Kidney epithelial cell (primary cell): ENCODE results near the gene GFI1B. TPM values are rescaled to one million over a fixed set of nuclear protein-coding genes. Genes with fewer than 3 reads are reported as not detected.

Source experiments
- DNase-seq: peaks from one replicate; pipeline ENCODE4 v3.0.0-alpha.2; 2010; ENCODE audit warnings: low read depth
- H3K27me3 ChIP-seq: 2 replicates; pipeline ENCODE4 v1.6.0; 2011; ENCODE audit warnings: low read length; ENCODE audit not compliant: control insufficient read depth, insufficient read depth
- H3K36me3 ChIP-seq: 2 replicates; pipeline ENCODE4 v1.5.1; 2011; ENCODE audit warnings: low read length; ENCODE audit not compliant: control insufficient read depth, insufficient read depth
- H3K4me3 ChIP-seq: 2 replicates; pipeline ENCODE4 v1.5.1; 2011; ENCODE audit warnings: low read depth, mild to moderate bottlenecking, control low read depth, low read length
- total RNA-seq: library from RNA; depleted of rRNA; stranded (reverse); fragments of >200 nt; gene quantifications from 2 replicates; pipeline ENCODE4 v1.2.3, GENCODE V29; 2015
- TF ChIP-seq, protein P1 (sequence below): IDR thresholded peaks from 2 replicates; pipeline ENCODE4 v1.5.1; 2011; ENCODE audit warnings: mild to moderate bottlenecking, moderate library complexity, low read length, control low read depth, inconsistent platforms; ENCODE audit not compliant: insufficient read depth, poor library complexity, severe bottlenecking

GFI1B gene
- total RNA-seq, 1 donor from 2014 or later, result not detected

DNA sequence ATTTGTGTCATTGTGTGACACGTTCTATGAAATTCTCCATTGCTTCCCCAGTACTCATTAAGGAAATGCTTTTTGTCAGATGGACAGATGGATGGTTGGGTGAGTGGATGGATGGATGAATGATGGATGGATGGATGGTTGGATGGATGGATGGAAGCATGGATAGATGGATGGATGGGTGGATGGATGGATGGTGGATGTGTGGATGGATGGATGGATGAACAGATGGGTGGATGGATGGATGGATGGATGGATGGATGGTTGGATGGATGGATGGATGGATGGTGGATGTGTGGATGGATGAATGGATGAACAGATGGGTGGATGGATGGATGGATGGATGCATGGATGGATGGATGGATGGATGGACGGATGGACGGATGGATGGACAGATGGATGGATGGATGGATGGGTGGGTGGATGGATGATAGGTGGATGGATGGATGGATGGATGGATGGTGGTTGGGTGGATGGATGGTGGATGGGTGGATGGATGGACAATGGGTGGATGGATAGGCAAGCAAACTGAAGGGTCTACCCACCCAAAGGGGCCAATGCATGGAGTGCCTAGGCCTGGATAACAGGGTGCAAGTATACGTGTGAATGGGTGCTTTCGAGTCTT is 28.3 kb downstream of the GFI1B start:
- Histone ChIP-seq H3K27me3 (peaks cover 19% of the 10 kb centered on the region), H3K36me3 (no peaks in the 10 kb centered on the region), H3K4me3 (no peak overlapping the region)
- TF ChIP-seq, protein P1, sequence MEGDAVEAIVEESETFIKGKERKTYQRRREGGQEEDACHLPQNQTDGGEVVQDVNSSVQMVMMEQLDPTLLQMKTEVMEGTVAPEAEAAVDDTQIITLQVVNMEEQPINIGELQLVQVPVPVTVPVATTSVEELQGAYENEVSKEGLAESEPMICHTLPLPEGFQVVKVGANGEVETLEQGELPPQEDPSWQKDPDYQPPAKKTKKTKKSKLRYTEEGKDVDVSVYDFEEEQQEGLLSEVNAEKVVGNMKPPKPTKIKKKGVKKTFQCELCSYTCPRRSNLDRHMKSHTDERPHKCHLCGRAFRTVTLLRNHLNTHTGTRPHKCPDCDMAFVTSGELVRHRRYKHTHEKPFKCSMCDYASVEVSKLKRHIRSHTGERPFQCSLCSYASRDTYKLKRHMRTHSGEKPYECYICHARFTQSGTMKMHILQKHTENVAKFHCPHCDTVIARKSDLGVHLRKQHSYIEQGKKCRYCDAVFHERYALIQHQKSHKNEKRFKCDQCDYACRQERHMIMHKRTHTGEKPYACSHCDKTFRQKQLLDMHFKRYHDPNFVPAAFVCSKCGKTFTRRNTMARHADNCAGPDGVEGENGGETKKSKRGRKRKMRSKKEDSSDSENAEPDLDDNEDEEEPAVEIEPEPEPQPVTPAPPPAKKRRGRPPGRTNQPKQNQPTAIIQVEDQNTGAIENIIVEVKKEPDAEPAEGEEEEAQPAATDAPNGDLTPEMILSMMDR, result no peak
- no peak for DNase-seq

GRCh38 chr9:133008406-133008805 is 29.9 kb downstream of the GFI1B start:
- no peak for DNase-seq
- TF ChIP-seq, protein P1, result no peak
- no peaks in the 10 kb centered on the region for H3K36me3 ChIP-seq
- H3K27me3 ChIP-seq, result peaks cover 7% of the 10 kb centered on the region
- no peak overlapping the region for H3K4me3 ChIP-seq

- no peaks in the 10 kb centered on the region for H3K36me3 ChIP-seq
- H3K4me3 ChIP-seq, result no peak overlapping the region
- TF ChIP-seq, protein P1, result no peak
- no peak for DNase-seq
- peaks cover 5% of the 10 kb centered on the region for H3K27me3 ChIP-seq
Observed at GRCh38 chr9:133008824-133009223, 30.3 kb downstream of the GFI1B start.

DNA sequence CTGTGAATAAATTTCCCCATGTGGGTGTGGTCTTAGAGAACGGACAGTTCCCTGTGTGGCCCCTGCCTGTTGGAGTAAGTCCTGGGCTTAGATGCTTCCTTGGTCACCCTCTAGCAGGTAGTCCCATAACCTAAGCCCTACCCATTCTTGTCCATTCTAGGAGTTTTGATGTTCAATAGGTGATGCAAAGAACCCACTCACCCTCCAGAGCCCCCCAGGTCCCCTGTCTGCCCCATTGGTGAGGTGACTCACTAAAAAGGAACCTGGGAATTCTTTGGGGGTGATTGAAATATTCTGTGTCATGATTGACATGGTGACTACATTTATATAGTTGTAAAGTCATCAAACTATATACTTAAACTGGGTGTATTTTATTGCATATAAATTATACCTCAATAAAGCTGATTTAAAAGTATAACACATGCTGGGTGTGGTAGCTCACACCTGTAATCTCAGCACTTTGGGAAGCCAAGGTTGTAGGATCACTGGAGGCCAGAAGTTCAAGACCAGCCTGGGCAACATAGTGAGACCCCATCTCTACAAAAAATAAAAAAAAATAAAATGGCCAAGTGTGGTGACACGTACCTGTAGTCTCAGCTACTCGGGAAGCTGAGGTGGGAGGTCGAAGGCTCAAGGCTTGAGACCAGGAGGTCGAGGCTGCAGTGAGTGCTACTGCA is 31.6 kb downstream of the GFI1B start:
- no peak for DNase-seq
- Histone ChIP-seq H3K27me3 (peaks cover 2% of the 10 kb centered on the region), H3K36me3 (no peaks in the 10 kb centered on the region), H3K4me3 (no peak overlapping the region)
- TF ChIP-seq, protein P1, result no peak

- H3K27me3 ChIP-seq, result no peaks in the 10 kb centered on the region
- TF ChIP-seq, protein P1, result no peak
- DNase-seq, result no peak
- no peak overlapping the region for H3K4me3 ChIP-seq
- H3K36me3 ChIP-seq, result no peaks in the 10 kb centered on the region
Observed at GRCh38 chr9:133014696-133015095, 36.2 kb downstream of the GFI1B start.
